Glomerular visceral epithelial cell (primary cell): ENCODE results near the gene IQCC.

Experiments used
- DNase-seq: peaks from one replicate; pipeline ENCODE4 v3.0.0-alpha.2; 2016; ENCODE audit errors: extremely low spot score

IQCC gene

GRCh38 chr1:32257227-32257508 lies 51.7 kb downstream of the IQCC start:
- DNase-seq, result no peak
